GM12801 (cell line): ENCODE results near the gene KRTAP19-3.

Experiments
- CTCF ChIP-seq: IDR thresholded peaks from one replicate; pipeline ENCODE4 v1.5.1; 2011; ENCODE audit warnings: control low read depth; ENCODE audit not compliant: insufficient read length; ENCODE audit errors: extremely low read depth

KRTAP19-3 gene

GRCh38 chr21:30482130-30482529 lies 9.7 kb downstream of the KRTAP19-3 start:
- no peak for TF ChIP-seq CTCF

- TF ChIP-seq CTCF, result no peak
These were observed 11.7 kb downstream of the KRTAP19-3 start, which contains the start of gene KRTAP19-1 for GRCh38 chr21:30480145-30480544. KRTAP19-1 (minus strand) TSS chr21:30480367; CDS start chr21:30480317, 50 bp downstream.

- no peak for TF ChIP-seq CTCF
These were observed 12.6 kb downstream of the KRTAP19-3 start for GRCh38 chr21:30479259-30479658.

- TF ChIP-seq CTCF, result no peak
These were observed 13.8 kb downstream of the KRTAP19-3 start for GRCh38 chr21:30478004-30478403.

- no peak for TF ChIP-seq CTCF
These were observed 22.7 kb downstream of the KRTAP19-3 start for GRCh38 chr21:30468900-30469714.

- TF ChIP-seq CTCF, result no peak
These were observed 28.1 kb downstream of the KRTAP19-3 start for GRCh38 chr21:30463713-30464112.

GRCh38 chr21:30448514-30448913 lies 43.3 kb downstream of the KRTAP19-3 start:
- TF ChIP-seq CTCF, result no peak
